ENCODE measurements around the gene IFNGR1. TPM values are rescaled to one million over a fixed set of nuclear protein-coding genes. Genes with fewer than 3 reads are reported as not detected.

Gene IFNGR1
- total RNA-seq: 47.0 TPM

DNA sequence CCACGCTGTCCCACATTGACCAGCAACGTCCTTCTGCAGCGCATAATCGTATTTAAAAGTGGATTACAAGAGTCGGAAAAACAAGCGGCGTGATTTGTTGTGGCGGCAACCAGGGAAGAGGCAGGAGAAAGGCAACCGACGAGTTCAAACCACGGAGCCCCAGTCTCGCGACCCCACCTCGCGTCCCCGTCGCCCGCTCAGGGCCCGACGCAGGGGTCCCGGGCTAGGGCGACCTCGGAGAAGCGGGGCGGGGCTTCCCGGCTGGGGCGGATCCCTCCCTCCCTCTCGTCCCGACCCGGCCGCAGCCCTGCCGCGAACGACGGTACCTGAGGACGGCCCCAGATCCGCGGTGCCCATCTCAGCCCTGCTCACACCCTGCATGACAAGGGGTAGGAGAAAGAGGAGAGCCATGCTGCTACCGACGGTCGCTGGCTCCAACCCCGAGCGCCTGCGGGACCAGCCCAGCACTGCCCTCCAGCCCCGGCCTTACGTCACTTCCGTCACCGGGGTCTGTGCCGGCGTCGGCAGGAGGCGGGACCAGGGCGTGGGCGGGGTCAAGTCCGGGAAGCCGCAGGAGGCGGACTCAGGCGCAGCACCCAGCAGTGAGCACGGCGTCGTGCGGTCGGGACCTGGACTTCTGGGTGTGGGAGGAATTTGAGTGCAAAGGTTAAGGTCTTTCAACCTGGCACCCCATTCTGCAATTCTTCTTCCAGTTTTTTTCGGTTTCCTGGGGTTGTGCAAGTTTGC lies at the start of gene IFNGR1:
Gene IFNGR1 (minus strand): TSS at position 469 of the 747 bp plus-strand sequence. CDS start 58 bp downstream, at position 411.

DNA sequence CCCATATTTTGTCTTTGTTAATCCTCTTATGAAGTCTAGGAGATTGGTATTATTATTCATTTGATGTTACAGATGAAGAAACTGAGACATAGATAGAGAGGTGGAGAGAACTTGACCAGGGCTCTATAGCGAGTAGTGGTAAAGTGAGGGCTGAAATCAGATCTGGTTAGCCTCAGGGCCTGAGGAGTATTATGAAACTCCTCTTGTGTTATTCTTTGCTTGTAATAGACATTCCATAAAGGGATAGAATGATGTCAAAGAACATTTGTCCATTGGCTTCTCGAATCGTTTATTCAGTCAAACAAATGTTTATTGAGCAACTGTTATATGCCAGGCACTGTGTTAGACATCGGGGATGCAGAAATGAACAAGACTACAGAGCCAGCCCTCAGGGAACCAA lies 45.7 kb downstream of the IFNGR1 start, which contains the start of gene IL22RA2:
Gene IL22RA2 (minus strand): TSS at position 144 of the 400 bp plus-strand sequence. CDS start 11,895 bp downstream, outside the sequence.

Other genes starting within 250 kb of the IFNGR1 start
- gene IL20RA, start 174.4 kb downstream of the IFNGR1 start, total RNA-seq: not detected
- gene IL22RA2, start 45.7 kb downstream of the IFNGR1 start, total RNA-seq: not detected

Data from parietal lobe (tissue), 1 donor.